K562 (cell line): Measurements from ENCODE around the gene E2F1. TPM values are rescaled to one million over a fixed set of nuclear protein-coding genes. Genes with fewer than 3 reads are reported as not detected.

Experiments used
- ETV6 ChIP-seq, 3 experiments: fragments of 150-350 bp in 1 of 3; sonication (generic) in 1 of 3; formaldehyde crosslinking in 1 of 3; IDR thresholded peaks; 2 replicates each; pipeline versions ENCODE4 v1.6.1 to v1.8.0; 2014 to 2022; ENCODE audit warnings: borderline replicate concordance in 2 of 3, low read depth in 2 of 3, antibody characterized with exemption in 1 of 3, low read length in 1 of 3, mild to moderate bottlenecking in 1 of 3, missing genetic modification reagents in 1 of 3
- FOXA3 ChIP-seq, 2 experiments: fragments of 450-650 bp in 1 of 2; sonication (generic) in 1 of 2; formaldehyde crosslinking; IDR thresholded peaks in 1 of 2; conservative IDR thresholded peaks in 1 of 2; 2 replicates each; pipeline versions ENCODE4 v1.4.0 to v1.8.0; 2020 to 2022; ENCODE audit warnings: mild to moderate bottlenecking in 2 of 2, missing genetic modification reagents in 1 of 2
- GTF2E2 ChIP-seq: fragments of 200-800 bp; sonication (Bioruptor generic); IDR thresholded peaks from 2 replicates; pipeline ENCODE4 v1.6.1; 2016; ENCODE audit warnings: missing genetic modification characterization, missing compliant biosample characterization
- JUNB ChIP-seq: fragments of 450-650 bp; formaldehyde crosslinking; conservative IDR thresholded peaks from 2 replicates; pipeline ENCODE4 v1.4.0; 2020; ENCODE audit warnings: mild to moderate bottlenecking
- KDM5B ChIP-seq: fragments of 200-600 bp; sonication (generic); IDR thresholded peaks from 2 replicates; pipeline ENCODE4 v1.6.1; 2012; ENCODE audit warnings: low read depth, mild to moderate bottlenecking, moderate library complexity, low read length, control low read depth, inconsistent platforms; ENCODE audit not compliant: insufficient replicate concordance
- MEF2A ChIP-seq: IDR thresholded peaks from 2 replicates; pipeline ENCODE4 v1.6.1; 2011; ENCODE audit warnings: low read depth, mild to moderate bottlenecking, low read length, moderate library complexity; ENCODE audit not compliant: control insufficient read depth
- NCOR1 ChIP-seq: fragments of 450-650 bp; IDR thresholded peaks from 2 replicates; pipeline ENCODE4 v1.6.1; 2016; ENCODE audit warnings: mild to moderate bottlenecking, moderate library complexity
- PHTF2 ChIP-seq: fragments of 250-450 bp; sonication (Bioruptor Pico); IDR thresholded peaks from 2 replicates; pipeline ENCODE4 v1.5.0; 2021; ENCODE audit warnings: mild to moderate bottlenecking
- RAD21 ChIP-seq, 2 experiments: fragments of 250-450 bp in 1 of 2; fragments of 450-650 bp in 1 of 2; sonication (Bioruptor Pico) in 1 of 2; formaldehyde crosslinking in 1 of 2; IDR thresholded peaks in 1 of 2; conservative IDR thresholded peaks in 1 of 2; 2 replicates each; pipeline versions ENCODE4 v1.4.0 to v1.8.0; 2020 to 2022; ENCODE audit warnings: mild to moderate bottlenecking in 2 of 2, moderate library complexity in 1 of 2
- TEAD2 ChIP-seq: fragments of 450-650 bp; IDR thresholded peaks from 2 replicates; pipeline ENCODE4 v1.6.1; 2016; ENCODE audit warnings: missing genetic modification characterization, control low read depth, missing compliant biosample characterization
- U2AF2 ChIP-seq: fragments of 200-400 bp; formaldehyde crosslinking; optimal IDR thresholded peaks from 2 replicates; pipeline ENCODE3; 2017; ENCODE audit warnings: low read depth, mild to moderate bottlenecking, low read length
- ZNF778 ChIP-seq: fragments of 450-650 bp; formaldehyde crosslinking; IDR thresholded peaks from 2 replicates; pipeline ENCODE4 v1.4.0; 2020; ENCODE audit warnings: mild to moderate bottlenecking, moderate library complexity
- polyA plus RNA-seq, 8 experiments: library from polyadenylated mRNA; depleted of rRNA in 4 of 8; stranded (reverse) in 5 of 8; unstranded in 3 of 8; fragments of >200 nt; fragmentation: Nextera tagmentation in 2 of 8; fragmentation: Illumina TruSeq in 1 of 8; extraction: Ambion mirVana in 2 of 8; extraction: Trizol in 1 of 8; gene quantifications; 2 replicates each; pipeline versions ENCODE4 v1.2.1 to v1.2.3, GENCODE V29; 2011 to 2014; ENCODE audit warnings: inconsistent platforms in 1 of 8, missing spikeins in 1 of 8
- total RNA-seq, 7 experiments: library from RNA; depleted of rRNA in 6 of 7; stranded (reverse); fragments of >200 nt in 6 of 7; fragmentation: Illumina TruSeq in 2 of 7; extraction: Trizol in 2 of 7; gene quantifications; 2 replicates each; pipeline versions ENCODE4 v1.2.1 to v1.2.3, GENCODE V29; 2011 to 2021; ENCODE audit warnings: low replicate concordance in 1 of 7
- TF ChIP-seq, protein P1 (sequence below): fragments of 200-600 bp; sonication (generic); IDR thresholded peaks from one replicate; pipeline ENCODE4 v1.6.1; 2012; ENCODE audit warnings: mild to moderate bottlenecking, low read depth, low read length, inconsistent platforms
- TF ChIP-seq, protein P2 (sequence below): sonication (generic); formaldehyde crosslinking; IDR thresholded peaks from 2 replicates; pipeline ENCODE4 v1.5.0; 2020; ENCODE audit warnings: missing genetic modification reagents
- TF ChIP-seq, protein P3 (sequence below): fragments of 250-450 bp; sonication (Bioruptor Pico); IDR thresholded peaks from 2 replicates; pipeline ENCODE4 v1.8.0; 2021; ENCODE audit warnings: moderate library complexity, mild to moderate bottlenecking, inconsistent platforms

The E2F1 gene
- total and polyA plus RNA-seq, 9 of the 15 experiments (the other 6 are each of a cell fraction or from before 2014, with no cell fraction given), result 0.14 to 30.6 (median 13.1) TPM

DNA sequence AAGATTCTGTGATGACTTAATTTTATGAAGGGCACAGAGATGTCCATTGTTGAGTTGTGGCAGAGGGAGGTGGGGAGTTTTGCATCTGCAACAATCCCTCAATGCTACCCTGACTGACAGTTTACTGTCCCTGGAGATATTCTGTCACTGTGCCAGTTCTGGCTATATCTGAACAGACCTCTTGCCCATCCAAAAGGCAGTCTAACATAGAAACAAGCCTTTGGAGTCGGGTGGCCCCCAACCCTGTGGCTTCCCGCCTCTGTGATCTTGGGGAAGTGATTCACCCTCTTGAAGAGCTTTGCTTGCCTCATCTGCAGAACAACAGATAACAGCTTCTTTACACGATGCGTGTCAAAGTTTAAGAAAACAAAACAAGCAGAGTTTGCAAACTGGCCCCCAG lies 3.8 kb upstream of the E2F1 start (continued):
- TF ChIP-seq, protein P1, sequence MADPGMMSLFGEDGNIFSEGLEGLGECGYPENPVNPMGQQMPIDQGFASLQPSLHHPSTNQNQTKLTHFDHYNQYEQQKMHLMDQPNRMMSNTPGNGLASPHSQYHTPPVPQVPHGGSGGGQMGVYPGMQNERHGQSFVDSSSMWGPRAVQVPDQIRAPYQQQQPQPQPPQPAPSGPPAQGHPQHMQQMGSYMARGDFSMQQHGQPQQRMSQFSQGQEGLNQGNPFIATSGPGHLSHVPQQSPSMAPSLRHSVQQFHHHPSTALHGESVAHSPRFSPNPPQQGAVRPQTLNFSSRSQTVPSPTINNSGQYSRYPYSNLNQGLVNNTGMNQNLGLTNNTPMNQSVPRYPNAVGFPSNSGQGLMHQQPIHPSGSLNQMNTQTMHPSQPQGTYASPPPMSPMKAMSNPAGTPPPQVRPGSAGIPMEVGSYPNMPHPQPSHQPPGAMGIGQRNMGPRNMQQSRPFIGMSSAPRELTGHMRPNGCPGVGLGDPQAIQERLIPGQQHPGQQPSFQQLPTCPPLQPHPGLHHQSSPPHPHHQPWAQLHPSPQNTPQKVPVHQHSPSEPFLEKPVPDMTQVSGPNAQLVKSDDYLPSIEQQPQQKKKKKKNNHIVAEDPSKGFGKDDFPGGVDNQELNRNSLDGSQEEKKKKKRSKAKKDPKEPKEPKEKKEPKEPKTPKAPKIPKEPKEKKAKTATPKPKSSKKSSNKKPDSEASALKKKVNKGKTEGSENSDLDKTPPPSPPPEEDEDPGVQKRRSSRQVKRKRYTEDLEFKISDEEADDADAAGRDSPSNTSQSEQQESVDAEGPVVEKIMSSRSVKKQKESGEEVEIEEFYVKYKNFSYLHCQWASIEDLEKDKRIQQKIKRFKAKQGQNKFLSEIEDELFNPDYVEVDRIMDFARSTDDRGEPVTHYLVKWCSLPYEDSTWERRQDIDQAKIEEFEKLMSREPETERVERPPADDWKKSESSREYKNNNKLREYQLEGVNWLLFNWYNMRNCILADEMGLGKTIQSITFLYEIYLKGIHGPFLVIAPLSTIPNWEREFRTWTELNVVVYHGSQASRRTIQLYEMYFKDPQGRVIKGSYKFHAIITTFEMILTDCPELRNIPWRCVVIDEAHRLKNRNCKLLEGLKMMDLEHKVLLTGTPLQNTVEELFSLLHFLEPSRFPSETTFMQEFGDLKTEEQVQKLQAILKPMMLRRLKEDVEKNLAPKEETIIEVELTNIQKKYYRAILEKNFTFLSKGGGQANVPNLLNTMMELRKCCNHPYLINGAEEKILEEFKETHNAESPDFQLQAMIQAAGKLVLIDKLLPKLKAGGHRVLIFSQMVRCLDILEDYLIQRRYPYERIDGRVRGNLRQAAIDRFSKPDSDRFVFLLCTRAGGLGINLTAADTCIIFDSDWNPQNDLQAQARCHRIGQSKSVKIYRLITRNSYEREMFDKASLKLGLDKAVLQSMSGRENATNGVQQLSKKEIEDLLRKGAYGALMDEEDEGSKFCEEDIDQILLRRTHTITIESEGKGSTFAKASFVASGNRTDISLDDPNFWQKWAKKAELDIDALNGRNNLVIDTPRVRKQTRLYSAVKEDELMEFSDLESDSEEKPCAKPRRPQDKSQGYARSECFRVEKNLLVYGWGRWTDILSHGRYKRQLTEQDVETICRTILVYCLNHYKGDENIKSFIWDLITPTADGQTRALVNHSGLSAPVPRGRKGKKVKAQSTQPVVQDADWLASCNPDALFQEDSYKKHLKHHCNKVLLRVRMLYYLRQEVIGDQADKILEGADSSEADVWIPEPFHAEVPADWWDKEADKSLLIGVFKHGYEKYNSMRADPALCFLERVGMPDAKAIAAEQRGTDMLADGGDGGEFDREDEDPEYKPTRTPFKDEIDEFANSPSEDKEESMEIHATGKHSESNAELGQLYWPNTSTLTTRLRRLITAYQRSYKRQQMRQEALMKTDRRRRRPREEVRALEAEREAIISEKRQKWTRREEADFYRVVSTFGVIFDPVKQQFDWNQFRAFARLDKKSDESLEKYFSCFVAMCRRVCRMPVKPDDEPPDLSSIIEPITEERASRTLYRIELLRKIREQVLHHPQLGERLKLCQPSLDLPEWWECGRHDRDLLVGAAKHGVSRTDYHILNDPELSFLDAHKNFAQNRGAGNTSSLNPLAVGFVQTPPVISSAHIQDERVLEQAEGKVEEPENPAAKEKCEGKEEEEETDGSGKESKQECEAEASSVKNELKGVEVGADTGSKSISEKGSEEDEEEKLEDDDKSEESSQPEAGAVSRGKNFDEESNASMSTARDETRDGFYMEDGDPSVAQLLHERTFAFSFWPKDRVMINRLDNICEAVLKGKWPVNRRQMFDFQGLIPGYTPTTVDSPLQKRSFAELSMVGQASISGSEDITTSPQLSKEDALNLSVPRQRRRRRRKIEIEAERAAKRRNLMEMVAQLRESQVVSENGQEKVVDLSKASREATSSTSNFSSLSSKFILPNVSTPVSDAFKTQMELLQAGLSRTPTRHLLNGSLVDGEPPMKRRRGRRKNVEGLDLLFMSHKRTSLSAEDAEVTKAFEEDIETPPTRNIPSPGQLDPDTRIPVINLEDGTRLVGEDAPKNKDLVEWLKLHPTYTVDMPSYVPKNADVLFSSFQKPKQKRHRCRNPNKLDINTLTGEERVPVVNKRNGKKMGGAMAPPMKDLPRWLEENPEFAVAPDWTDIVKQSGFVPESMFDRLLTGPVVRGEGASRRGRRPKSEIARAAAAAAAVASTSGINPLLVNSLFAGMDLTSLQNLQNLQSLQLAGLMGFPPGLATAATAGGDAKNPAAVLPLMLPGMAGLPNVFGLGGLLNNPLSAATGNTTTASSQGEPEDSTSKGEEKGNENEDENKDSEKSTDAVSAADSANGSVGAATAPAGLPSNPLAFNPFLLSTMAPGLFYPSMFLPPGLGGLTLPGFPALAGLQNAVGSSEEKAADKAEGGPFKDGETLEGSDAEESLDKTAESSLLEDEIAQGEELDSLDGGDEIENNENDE, result no peak
- no peak for TF ChIP-seq PHTF2 (CRISPR knock-in tag)
- TF ChIP-seq ETV6 (IDR thresholded peaks at IDR 0.05; ENCODE audit: borderline replicate concordance in 1 of 2, low read depth in 2 of 2, low read length in 1 of 2), result no peak
- no peak for TF ChIP-seq ETV6 (CRISPR knock-in tag; IDR thresholded peaks at IDR 0.05; ENCODE audit: borderline replicate concordance)
- TF ChIP-seq TEAD2, result no peak
- peak; percentile 80 for TF ChIP-seq MEF2A
- no peak for TF ChIP-seq ZNF778 (CRISPR knock-in tag)
- peak in 1 of 2 experiments; percentile 20; a peak in 1 of 4 replicates for TF ChIP-seq RAD21 (CRISPR knock-in tag; conservative IDR thresholded peaks at IDR 0.05 in 1 of 2, IDR thresholded peaks at IDR 0.05 in 1 of 2)
- TF ChIP-seq GTF2E2 (tag), result no peak
- peak; percentile 92 for TF ChIP-seq NCOR1
- TF ChIP-seq JUNB (CRISPR knock-in tag), result no peak
- TF ChIP-seq, protein P2, sequence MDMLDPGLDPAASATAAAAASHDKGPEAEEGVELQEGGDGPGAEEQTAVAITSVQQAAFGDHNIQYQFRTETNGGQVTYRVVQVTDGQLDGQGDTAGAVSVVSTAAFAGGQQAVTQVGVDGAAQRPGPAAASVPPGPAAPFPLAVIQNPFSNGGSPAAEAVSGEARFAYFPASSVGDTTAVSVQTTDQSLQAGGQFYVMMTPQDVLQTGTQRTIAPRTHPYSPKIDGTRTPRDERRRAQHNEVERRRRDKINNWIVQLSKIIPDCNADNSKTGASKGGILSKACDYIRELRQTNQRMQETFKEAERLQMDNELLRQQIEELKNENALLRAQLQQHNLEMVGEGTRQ (CRISPR knock-in tag), result no peak
- TF ChIP-seq FOXA3 (CRISPR knock-in tag; conservative IDR thresholded peaks at IDR 0.05 in 1 of 2, IDR thresholded peaks at IDR 0.05 in 1 of 2), result peak; percentile 49 to 63; a peak in 2 of 4 replicates
- TF ChIP-seq, protein P3, sequence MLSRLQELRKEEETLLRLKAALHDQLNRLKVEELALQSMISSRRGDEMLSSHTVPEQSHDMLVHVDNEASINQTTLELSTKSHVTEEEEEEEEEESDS (CRISPR knock-in tag), result no peak
- TF ChIP-seq U2AF2, result no peak
- no peak for TF ChIP-seq KDM5B
